ENCODE data around the gene SPRTN. TPM values are rescaled to one million over a fixed set of nuclear protein-coding genes. Genes with fewer than 3 reads are reported as not detected.

Gene SPRTN
- total RNA-seq, 1 donor from 2014 or later: 14.2 TPM

DNA sequence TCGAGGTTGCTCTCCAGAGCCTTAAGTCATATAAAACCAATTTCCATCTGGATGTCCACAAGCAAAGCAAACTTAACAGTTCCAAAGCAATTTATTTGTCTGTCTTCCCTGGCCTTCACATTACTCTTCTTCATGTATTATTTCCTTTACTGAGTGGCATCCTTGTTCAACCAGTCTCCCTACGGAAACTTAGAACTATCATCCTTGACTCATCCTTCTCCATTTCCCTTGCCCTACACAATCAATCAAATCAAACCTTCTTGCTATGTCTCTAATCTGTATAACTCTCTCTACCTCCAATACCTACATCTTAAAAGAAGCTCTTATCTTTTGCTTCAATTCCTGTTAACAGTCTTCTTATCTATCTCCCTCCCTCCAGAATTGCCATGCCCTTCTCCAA lies 58.5 kb downstream of the SPRTN start:
- Histone ChIP-seq H3K27me3 (ENCODE audit: control insufficient read depth, insufficient read depth, low read length) (no peaks in the 10 kb centered on the region), H3K4me3 (ENCODE audit: low read depth, low read length) (no peak overlapping the region), H3K36me3 (ENCODE audit: control insufficient read depth, insufficient read depth, low read length) (no peaks in the 10 kb centered on the region)
- TF ChIP-seq, protein P1, sequence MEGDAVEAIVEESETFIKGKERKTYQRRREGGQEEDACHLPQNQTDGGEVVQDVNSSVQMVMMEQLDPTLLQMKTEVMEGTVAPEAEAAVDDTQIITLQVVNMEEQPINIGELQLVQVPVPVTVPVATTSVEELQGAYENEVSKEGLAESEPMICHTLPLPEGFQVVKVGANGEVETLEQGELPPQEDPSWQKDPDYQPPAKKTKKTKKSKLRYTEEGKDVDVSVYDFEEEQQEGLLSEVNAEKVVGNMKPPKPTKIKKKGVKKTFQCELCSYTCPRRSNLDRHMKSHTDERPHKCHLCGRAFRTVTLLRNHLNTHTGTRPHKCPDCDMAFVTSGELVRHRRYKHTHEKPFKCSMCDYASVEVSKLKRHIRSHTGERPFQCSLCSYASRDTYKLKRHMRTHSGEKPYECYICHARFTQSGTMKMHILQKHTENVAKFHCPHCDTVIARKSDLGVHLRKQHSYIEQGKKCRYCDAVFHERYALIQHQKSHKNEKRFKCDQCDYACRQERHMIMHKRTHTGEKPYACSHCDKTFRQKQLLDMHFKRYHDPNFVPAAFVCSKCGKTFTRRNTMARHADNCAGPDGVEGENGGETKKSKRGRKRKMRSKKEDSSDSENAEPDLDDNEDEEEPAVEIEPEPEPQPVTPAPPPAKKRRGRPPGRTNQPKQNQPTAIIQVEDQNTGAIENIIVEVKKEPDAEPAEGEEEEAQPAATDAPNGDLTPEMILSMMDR (IDR thresholded peaks at IDR 0.05; ENCODE audit: insufficient read depth, low read length, severe bottlenecking): no peak
- DNase-seq (ENCODE audit: low read depth) (peak; percentile 51), FAIRE-seq (no peak)

DNA sequence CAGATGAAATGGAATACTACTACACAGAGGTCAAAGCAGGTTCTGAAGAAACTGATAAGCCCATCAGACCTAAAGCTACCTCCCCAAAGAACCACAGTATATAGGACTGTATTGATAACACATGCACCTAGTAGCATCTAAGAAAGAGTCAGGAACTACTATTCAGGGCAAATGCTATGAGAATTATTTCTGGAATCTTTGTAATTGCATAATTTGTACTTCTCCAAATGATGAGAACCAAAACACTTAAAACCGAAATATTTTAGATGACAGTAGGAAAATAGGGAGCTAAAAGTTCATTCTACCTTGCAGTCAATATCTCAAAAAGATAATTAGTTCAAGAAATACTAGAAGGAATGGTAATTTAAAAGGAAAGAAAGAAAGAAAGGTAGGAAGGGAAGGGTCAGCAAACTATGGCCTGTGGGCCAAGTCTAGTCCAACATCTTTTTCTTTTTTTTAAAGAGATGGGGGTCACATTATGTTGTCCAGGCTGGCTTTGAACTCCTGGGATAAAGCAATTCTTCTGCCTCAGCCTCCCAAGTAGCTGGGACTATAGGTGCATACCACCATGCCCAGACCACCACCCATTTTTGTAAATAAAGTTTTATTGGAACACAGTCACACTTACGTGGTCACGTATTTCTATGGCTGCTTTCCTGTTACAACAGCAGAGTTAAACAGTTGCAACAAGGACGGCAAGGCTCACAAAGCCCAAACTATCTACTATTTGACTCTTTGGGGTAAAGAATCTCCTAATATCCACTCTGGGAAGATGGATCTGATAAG lies 60.0 kb downstream of the SPRTN start:
- no peaks in the 10 kb centered on the region for H3K36me3 ChIP-seq (ENCODE audit: control insufficient read depth, insufficient read depth, low read length)
- no peaks in the 10 kb centered on the region for H3K27me3 ChIP-seq (ENCODE audit: control insufficient read depth, insufficient read depth, low read length)
- FAIRE-seq (no peak), DNase-seq (ENCODE audit: low read depth) (no peak)
- TF ChIP-seq, protein P1 (IDR thresholded peaks at IDR 0.05; ENCODE audit: insufficient read depth, low read length, severe bottlenecking): no peak
- no peak overlapping the region for H3K4me3 ChIP-seq (ENCODE audit: low read depth, low read length)

DNA sequence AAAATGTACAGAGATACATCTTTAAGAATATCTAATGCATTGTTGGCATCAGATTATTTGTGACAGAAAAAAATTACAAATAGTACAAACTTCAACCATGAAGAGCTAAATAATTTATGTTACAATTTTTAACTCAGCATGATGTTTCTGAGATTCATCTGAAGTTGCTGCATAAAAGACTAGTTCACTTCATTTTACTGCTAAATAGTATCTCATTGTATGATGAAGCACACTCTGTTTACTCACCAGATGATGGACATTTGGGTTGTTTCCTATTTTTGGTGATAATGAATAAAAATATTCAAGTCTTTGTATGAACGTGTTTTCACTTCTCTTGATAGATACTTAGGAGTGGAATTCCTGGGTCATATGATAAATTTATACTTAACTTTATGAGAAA lies 63.4 kb downstream of the SPRTN start:
- H3K27me3 ChIP-seq (ENCODE audit: control insufficient read depth, insufficient read depth, low read length): no peaks in the 10 kb centered on the region
- H3K4me3 ChIP-seq (ENCODE audit: low read depth, low read length): no peak overlapping the region
- DNase-seq (ENCODE audit: low read depth): peak; percentile 32
- no peaks in the 10 kb centered on the region for H3K36me3 ChIP-seq (ENCODE audit: control insufficient read depth, insufficient read depth, low read length)
- no peak for FAIRE-seq
- TF ChIP-seq, protein P1 (IDR thresholded peaks at IDR 0.05; ENCODE audit: insufficient read depth, low read length, severe bottlenecking): no peak

DNA sequence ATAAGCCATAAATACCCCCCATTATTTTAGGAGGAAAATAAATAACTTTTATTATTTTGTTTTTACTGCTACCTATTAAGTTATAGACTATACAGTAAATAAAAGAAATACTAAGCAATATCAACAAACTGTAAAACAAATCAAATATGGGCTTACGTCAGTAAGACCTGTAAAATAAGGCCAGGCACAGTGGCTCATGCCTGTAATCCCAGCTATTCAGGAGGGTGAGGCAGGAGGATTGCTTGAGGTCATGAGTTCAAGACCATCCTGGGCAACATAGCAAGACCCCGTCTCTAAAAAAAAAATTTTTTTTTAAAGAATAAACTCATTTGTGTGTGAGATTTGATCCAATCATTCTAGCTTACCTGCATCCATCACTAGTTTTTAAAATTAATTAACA lies 66.2 kb downstream of the SPRTN start:
- Histone ChIP-seq H3K36me3 (ENCODE audit: control insufficient read depth, insufficient read depth, low read length) (no peaks in the 10 kb centered on the region), H3K27me3 (ENCODE audit: control insufficient read depth, insufficient read depth, low read length) (no peaks in the 10 kb centered on the region), H3K4me3 (ENCODE audit: low read depth, low read length) (no peak overlapping the region)
- FAIRE-seq (no peak), DNase-seq (ENCODE audit: low read depth) (no peak)
- TF ChIP-seq, protein P1 (IDR thresholded peaks at IDR 0.05; ENCODE audit: insufficient read depth, low read length, severe bottlenecking): no peak

Other genes starting within 250 kb of the SPRTN start
- gene TRIM67, start 176.2 kb upstream of the SPRTN start, total RNA-seq: not detected in 2 replicates
- 46.9 and 48.7 TPM in 2 replicates for gene GNPAT, start 97.1 kb upstream of the SPRTN start, total RNA-seq
- 17.4 and 19.5 TPM in 2 replicates for gene EXOC8, start 441 bp upstream of the SPRTN start, total RNA-seq
- gene EGLN1, start 84.0 kb downstream of the SPRTN start, total RNA-seq: 31.9 and 44.0 TPM in 2 replicates
- gene TSNAX, start 190.4 kb downstream of the SPRTN start, total RNA-seq: 27.1 and 30.3 TPM in 2 replicates

All from bronchial epithelial cell (primary cell).